CD4-positive, alpha-beta T cell (primary cell): ENCODE data around the gene THOP1. TPM values are rescaled to one million over a fixed set of nuclear protein-coding genes. Genes with fewer than 3 reads are reported as not detected.

Experiments used
- ATAC-seq: fragments of 200-7000 bp; cut with Tn5 transposase; one replicate; pipeline ENCODE4 v1.10.0; 2022; ENCODE audit warnings: mild to moderate bottlenecking; ENCODE audit not compliant: poor library complexity
- CTCF ChIA-PET: fragments of 350-600 bp; sonication (Branson Sonifier 250); formaldehyde crosslinking; loops from one replicate; lab custom pipeline; 2021; ENCODE audit warnings: antibody characterized with exemption, inconsistent platforms; lab: Charles Lee
- POLR2A ChIA-PET: fragments of 350-600 bp; sonication (Branson Sonifier 250); formaldehyde crosslinking; loops from one replicate; lab custom pipeline; 2021; ENCODE audit warnings: antibody characterized with exemption, inconsistent platforms; lab: Charles Lee
- DNase-seq, 14 experiments: peaks; one replicate each; pipeline ENCODE4 v3.0.0-alpha.2; 2013 to 2020; ENCODE audit warnings: mixed read lengths in 2 of 14
- H3K27ac ChIP-seq, 2 donors: one replicate each; pipeline versions ENCODE4 v1.5.1 to v1.7.0; 2013; ENCODE audit warnings: low read length in 2 of 2, low read depth in 1 of 2, mild to moderate bottlenecking in 1 of 2
- H3K27me3 ChIP-seq, 2 experiments: 1 replicate in 1 of 2; 2 replicates in 1 of 2; pipeline versions ENCODE4 v1.6.1 to v1.7.0; 2013; ENCODE audit warnings: low read length in 2 of 2, control low read depth in 1 of 2, mild to moderate bottlenecking in 1 of 2, moderate library complexity in 1 of 2; ENCODE audit not compliant: insufficient read depth in 2 of 2, control insufficient read depth in 1 of 2
- H3K36me3 ChIP-seq: one replicate; pipeline ENCODE4 v1.6.1; 2013; ENCODE audit warnings: low read length, control low read depth; ENCODE audit not compliant: insufficient read depth
- H3K4me1 ChIP-seq: one replicate; pipeline ENCODE4 v1.6.1; 2013; ENCODE audit warnings: low read length, control low read depth; ENCODE audit not compliant: insufficient read depth
- H3K4me3 ChIP-seq: one replicate; pipeline ENCODE4 v1.5.1; 2013; ENCODE audit warnings: mild to moderate bottlenecking, low read length, moderate library complexity
- H3K9me3 ChIP-seq, 2 experiments: 1 replicate in 1 of 2; 2 replicates in 1 of 2; pipeline versions ENCODE4 v1.6.1 to v1.7.0; 2013; ENCODE audit warnings: low read length in 2 of 2, mild to moderate bottlenecking in 2 of 2, control low read depth in 1 of 2, moderate library complexity in 1 of 2; ENCODE audit not compliant: control insufficient read depth in 1 of 2, insufficient read depth in 1 of 2
- H3K27ac Mint-ChIP-seq: one replicate; pipeline ENCODE4 v1.8.0; 2020; ENCODE audit warnings: mixed read lengths
- H3K27me3 Mint-ChIP-seq: one replicate; pipeline ENCODE4 v1.8.0; 2021; ENCODE audit warnings: mixed read lengths
- H3K36me3 Mint-ChIP-seq: one replicate; pipeline ENCODE4 v1.8.0; 2021; ENCODE audit warnings: low read depth, mixed read lengths
- H3K4me1 Mint-ChIP-seq: one replicate; pipeline ENCODE4 v1.8.0; 2021; ENCODE audit warnings: low read depth, mixed read lengths
- H3K4me3 Mint-ChIP-seq: one replicate; pipeline ENCODE4 v1.8.0; 2020; ENCODE audit warnings: mild to moderate bottlenecking, mixed read lengths
- H3K9me3 Mint-ChIP-seq: one replicate; pipeline ENCODE4 v1.8.0; 2020; ENCODE audit warnings: mixed read lengths
- CTCF ChIP-seq: fragments of 200-600 bp; IDR thresholded peaks from one replicate; pipeline ENCODE4 v1.8.0; 2022; ENCODE audit warnings: antibody characterized with exemption, mild to moderate bottlenecking
- intact Hi-C, 2 experiments: fragments of 100-400 bp; cut with DNase I in 1 of 2; cut with micrococcal nuclease in 1 of 2; formaldehyde crosslinking; loops; one replicate each; pipeline versions ENCODE4 v1.15.1 to v1.9.0; 2023 to 2025; cut with DNase I, micrococcal nuclease
- total RNA-seq, 174 experiments: library from RNA in 2 of 174; stranded (reverse) in 2 of 174; gene quantifications; one replicate each; pipeline ENCODE4 v1.2.3 and lab custom pipeline; 2021 to 2026

THOP1 gene
- total RNA-seq, 2 experiments from 2014 or later: 26.6 to 27.3 TPM

GRCh38 chr19:2763687-2764086 is 21.6 kb upstream of the THOP1 start:
- POLR2A ChIA-PET: no interaction called here
- Mint-ChIP-seq H3K4me1 (peaks cover 5% of the 10 kb centered on the region), H3K36me3 (peaks cover 43% of the 10 kb centered on the region), H3K4me3 (no peak overlapping the region), H3K9me3 (no peaks in the 10 kb centered on the region), H3K27ac (no peak overlapping the region), H3K27me3 (no peaks in the 10 kb centered on the region)
- peaks cover 72% of the 10 kb centered on the region for H3K36me3 ChIP-seq
- DNase-seq (no peak), ATAC-seq (no peak)
- intact Hi-C loops: no loop called here
- no peak for TF ChIP-seq CTCF
- no peaks in the 10 kb centered on the region for H3K9me3 ChIP-seq
- no peaks in the 10 kb centered on the region for H3K4me1 ChIP-seq
- no peaks in the 10 kb centered on the region for H3K27me3 ChIP-seq
- H3K27ac ChIP-seq: no peak overlapping the region
- CTCF ChIA-PET: no interaction called here
- no peak overlapping the region for H3K4me3 ChIP-seq

GRCh38 chr19:2764945-2765344 is 20.4 kb upstream of the THOP1 start:
- H3K4me1 Mint-ChIP-seq: no peaks in the 10 kb centered on the region
- no peak for TF ChIP-seq CTCF
- H3K27ac ChIP-seq: no peak overlapping the region
- intact Hi-C loops: no loop called here
- no peaks in the 10 kb centered on the region for H3K27me3 ChIP-seq
- H3K27me3 Mint-ChIP-seq: no peaks in the 10 kb centered on the region
- no peak overlapping the region for H3K4me3 ChIP-seq
- ATAC-seq: no peak
- H3K9me3 ChIP-seq: no peaks in the 10 kb centered on the region
- POLR2A ChIA-PET: no interaction called here
- H3K27ac Mint-ChIP-seq: no peak overlapping the region
- H3K4me1 ChIP-seq: no peaks in the 10 kb centered on the region
- peaks cover 72% of the 10 kb centered on the region for H3K36me3 ChIP-seq
- H3K4me3 Mint-ChIP-seq: no peak overlapping the region
- H3K36me3 Mint-ChIP-seq: peaks cover 35% of the 10 kb centered on the region
- CTCF ChIA-PET: no interaction called here
- no peaks in the 10 kb centered on the region for H3K9me3 Mint-ChIP-seq
- no peak for DNase-seq

- Histone ChIP-seq H3K4me3 (no peak overlapping the region), H3K4me1 (peaks cover 3% of the 10 kb centered on the region), H3K9me3 (no peaks in the 10 kb centered on the region), H3K27me3 (no peaks in the 10 kb centered on the region), H3K36me3 (peaks cover 76% of the 10 kb centered on the region), H3K27ac (no peak overlapping the region)
- Mint-ChIP-seq H3K36me3 (peaks cover 35% of the 10 kb centered on the region), H3K9me3 (no peaks in the 10 kb centered on the region), H3K27ac (no peak overlapping the region), H3K27me3 (no peaks in the 10 kb centered on the region), H3K4me1 (no peaks in the 10 kb centered on the region), H3K4me3 (no peak overlapping the region)
- intact Hi-C loops: no loop called here
- no peak for TF ChIP-seq CTCF
- POLR2A ChIA-PET: no interaction called here
- no peak for ATAC-seq
- no peak for DNase-seq
- CTCF ChIA-PET: no interaction called here
Measured at GRCh38 chr19:2765376-2765775, 19.9 kb upstream of the THOP1 start.
